ENCODE data around the gene PHC2. TPM values are rescaled to one million over a fixed set of nuclear protein-coding genes. Genes with fewer than 3 reads are reported as not detected.

Gene PHC2
- total and polyA plus RNA-seq, 9 of the 15 experiments (the other 6 are each of a cell fraction or from before 2014, with no cell fraction given) = 3.1 to 67.6 (median 34.6) TPM

- DNase-seq (ENCODE audit: extremely low read depth in 1 of 4, low spot score in 3 of 4) (no peak), ATAC-seq (no peak), FAIRE-seq (no peak)
- Histone ChIP-seq H2AFZ (ENCODE audit: low read depth, low read length) (no peak overlapping the region), H3K9ac (ENCODE audit: insufficient read depth in 1 of 2, low read depth in 2 of 2, low read length in 2 of 2) (no peak overlapping the region), H3K27ac (ENCODE audit: extremely low read depth, low read depth, low read length) (no peak overlapping the region), H3K4me2 (ENCODE audit: insufficient read depth, low read length) (no peak overlapping the region), H3K4me1 (replicated peaks in 1 of 2; ENCODE audit: control insufficient read depth in 2 of 2, insufficient read depth in 2 of 2, low read length in 2 of 2) (peaks cover 4 to 10% of the 10 kb centered on the region in 2 experiments), H3K27me3 (ENCODE audit: control insufficient read depth in 2 of 2, insufficient read depth in 2 of 2, low read length in 2 of 2) (peaks cover 11 to 13% of the 10 kb centered on the region in 2 experiments; a peak in 3 of 5 replicates), H3K79me2 (ENCODE audit: control insufficient read depth, insufficient read depth, low read length) (no peaks in the 10 kb centered on the region), H3K9me3 (replicated peaks; ENCODE audit: control insufficient read depth, insufficient read depth, low read depth, low read length) (no peaks in the 10 kb centered on the region), H4K20me1 (replicated peaks; ENCODE audit: control insufficient read depth, insufficient read depth, low read length) (0 out of 2 replicates have a peak, but pooled peaks cover 3% of the 10 kb centered on the region), H3K4me3 (no peak overlapping the region), H3K9me1 (ENCODE audit: control insufficient read depth, insufficient read depth, low read length) (no peaks in the 10 kb centered on the region), H3K36me3 (ENCODE audit: control insufficient read depth, insufficient read depth, low read length) (no peaks in the 10 kb centered on the region)
- WGBS (ENCODE audit: insufficient coverage, low coverage, missing lambda C conversion rate) = 0% methylated on average over 2 of the region's 5 CpGs
- CTCF ChIA-PET (ENCODE audit: low intra/inter-chr PET ratio) = no interaction called here
- no peak for TF ChIP-seq CBX5 (IDR thresholded peaks at IDR 0.05; ENCODE audit: borderline replicate concordance, low read depth)
- in situ Hi-C loops (cut with MboI) = no loop called here
- intact Hi-C loops (cut with micrococcal nuclease) = no loop called here
- POLR2A ChIA-PET = interaction anchor here (1.1 to 1.2 kb wide), 2 partner anchors 10 to 22 kb away, joined by 3 to 6 read pairs; no protein-coding TSS in a partner anchor
- BruUV-seq (replicated peaks) = no TSS peak
Observed at GRCh38 chr1:33378976-33379375, 51.9 kb downstream of the PHC2 start.

- no peak for ATAC-seq
- Histone ChIP-seq H3K27me3 (ENCODE audit: control insufficient read depth in 2 of 2, insufficient read depth in 2 of 2, low read length in 2 of 2) (peaks cover 9 to 13% of the 10 kb centered on the region in 2 experiments; a peak in 3 of 5 replicates), H2AFZ (ENCODE audit: low read depth, low read length) (no peak overlapping the region), H4K20me1 (replicated peaks; ENCODE audit: control insufficient read depth, insufficient read depth, low read length) (0 out of 2 replicates have a peak, but pooled peaks cover 3% of the 10 kb centered on the region), H3K9ac (ENCODE audit: insufficient read depth in 1 of 2, low read depth in 2 of 2, low read length in 2 of 2) (no peak overlapping the region), H3K4me1 (replicated peaks in 1 of 2; ENCODE audit: control insufficient read depth in 2 of 2, insufficient read depth in 2 of 2, low read length in 2 of 2) (peaks cover 4 to 10% of the 10 kb centered on the region in 2 experiments), H3K36me3 (ENCODE audit: control insufficient read depth, insufficient read depth, low read length) (no peaks in the 10 kb centered on the region), H3K4me2 (ENCODE audit: insufficient read depth, low read length) (no peak overlapping the region), H3K4me3 (no peak overlapping the region), H3K79me2 (ENCODE audit: control insufficient read depth, insufficient read depth, low read length) (no peaks in the 10 kb centered on the region), H3K27ac (ENCODE audit: extremely low read depth, low read depth, low read length) (no peak overlapping the region), H3K9me1 (ENCODE audit: control insufficient read depth, insufficient read depth, low read length) (no peaks in the 10 kb centered on the region), H3K9me3 (replicated peaks; ENCODE audit: control insufficient read depth, insufficient read depth, low read depth, low read length) (no peaks in the 10 kb centered on the region)
- DNase-seq (ENCODE audit: extremely low read depth in 1 of 4, low spot score in 3 of 4) = no peak
- intact Hi-C loops (cut with micrococcal nuclease) = no loop called here
- in situ Hi-C loops (cut with MboI) = no loop called here
- ChIA-PET POLR2A (interaction anchor here (1.2 kb wide), 1 partner anchor 11 kb away, joined by 6 read pairs; no protein-coding TSS in a partner anchor), CTCF (ENCODE audit: low intra/inter-chr PET ratio) (no interaction called here)
- WGBS (ENCODE audit: insufficient coverage, low coverage, missing lambda C conversion rate) = 0% methylated on average over 1 of the region's 1 CpG
- TF ChIP-seq NKRF (IDR thresholded peaks at IDR 0.05; ENCODE audit: borderline replicate concordance) (no peak), ETV1 (tag; conservative IDR thresholded peaks at IDR 0.05; ENCODE audit: low read depth) (no peak), ZNF644 (tag; IDR thresholded peaks at IDR 0.05; ENCODE audit: low read depth) (no peak), ZFP1 (CRISPR knock-in tag; IDR thresholded peaks at IDR 0.05) (no peak), CSDE1 (IDR thresholded peaks at IDR 0.05) (no peak)
- no TSS peak for BruUV-seq (replicated peaks)
- FAIRE-seq = no peak
Observed at GRCh38 chr1:33378524-33378923, 52.4 kb downstream of the PHC2 start.

Measured in K562 (cell line).